HG03045 (cell line): ENCODE measurements around the gene TMEM120A.

Source experiments
- ATAC-seq: cut with Tn5 transposase; IDR thresholded peaks from one replicate; pipeline ENCODE4 v1.9.1; 2021; ENCODE audit warnings: mild to moderate bottlenecking, moderate library complexity; ENCODE audit not compliant: unreplicated experiment

Gene TMEM120A

GRCh38 chr7:75995996-75996395, 1.6 kb upstream of the TMEM120A start:
- no peak for ATAC-seq

DNA sequence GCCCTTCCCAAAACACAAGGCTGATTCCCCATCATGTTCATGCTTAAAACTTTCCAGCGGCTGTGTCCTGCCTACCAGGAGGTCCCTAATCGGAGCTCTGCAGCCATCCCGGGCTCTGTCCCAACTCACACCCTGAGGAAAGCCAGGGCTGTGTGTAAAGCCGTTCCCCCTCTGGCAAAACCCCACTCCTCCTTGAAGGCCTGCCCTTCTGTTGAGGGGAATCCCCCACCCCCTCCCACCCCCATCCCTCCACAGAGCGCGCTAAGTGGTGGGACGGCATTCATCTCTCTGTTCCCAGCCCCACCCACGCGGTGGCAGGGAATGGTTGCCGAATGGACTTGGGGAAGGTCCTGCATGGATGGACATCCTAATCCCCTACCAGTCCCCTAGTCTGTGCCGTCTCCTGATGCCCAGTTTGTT, 667 bp upstream of the TMEM120A start:
- ATAC-seq: no peak

DNA sequence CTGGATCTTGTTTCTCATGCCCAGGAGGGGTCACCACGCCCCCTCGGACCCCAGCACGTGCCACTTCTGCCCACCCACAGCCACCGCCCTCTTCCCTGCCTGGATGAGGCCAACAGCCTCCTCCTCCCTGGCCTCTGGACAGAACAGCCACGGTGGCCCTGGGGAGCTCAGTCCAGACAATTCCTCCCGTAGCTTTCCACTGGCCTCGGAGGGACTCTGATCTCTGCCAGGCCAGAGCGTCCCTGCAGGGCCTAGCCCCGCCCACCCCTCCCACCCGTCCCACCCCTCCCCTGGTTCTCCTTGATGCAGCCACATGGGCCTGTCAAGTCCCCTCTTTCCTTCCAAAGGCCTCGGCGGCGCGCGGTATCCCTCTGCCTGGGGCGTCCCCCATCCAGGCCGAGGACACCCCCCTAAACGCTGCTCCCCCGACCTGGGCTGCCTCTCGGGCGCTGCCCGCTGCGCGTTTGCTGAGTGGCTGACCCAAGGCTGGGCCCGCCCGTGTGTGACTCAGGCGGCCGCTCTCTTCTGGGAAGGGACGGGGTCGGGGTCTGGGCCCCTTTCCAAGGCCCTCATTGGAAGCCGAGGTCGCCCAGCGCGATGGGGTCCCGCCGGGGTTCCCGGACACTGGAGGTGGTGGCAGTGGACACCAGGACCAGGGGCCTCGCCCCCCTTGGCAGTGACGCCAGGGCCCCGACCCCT, 557 bp downstream of the TMEM120A start:
- ATAC-seq: peak; percentile 12

GRCh38 chr7:75992083-75992755, 2.2 kb downstream of the TMEM120A start:
- ATAC-seq: no peak

GRCh38 chr7:75991531-75992082, 2.8 kb downstream of the TMEM120A start:
- ATAC-seq: no peak

- ATAC-seq: no peak
Observed at GRCh38 chr7:75989500-75990388, 4.7 kb downstream of the TMEM120A start.

- ATAC-seq: no peak
Observed at GRCh38 chr7:75988568-75989499, 5.6 kb downstream of the TMEM120A start.

DNA sequence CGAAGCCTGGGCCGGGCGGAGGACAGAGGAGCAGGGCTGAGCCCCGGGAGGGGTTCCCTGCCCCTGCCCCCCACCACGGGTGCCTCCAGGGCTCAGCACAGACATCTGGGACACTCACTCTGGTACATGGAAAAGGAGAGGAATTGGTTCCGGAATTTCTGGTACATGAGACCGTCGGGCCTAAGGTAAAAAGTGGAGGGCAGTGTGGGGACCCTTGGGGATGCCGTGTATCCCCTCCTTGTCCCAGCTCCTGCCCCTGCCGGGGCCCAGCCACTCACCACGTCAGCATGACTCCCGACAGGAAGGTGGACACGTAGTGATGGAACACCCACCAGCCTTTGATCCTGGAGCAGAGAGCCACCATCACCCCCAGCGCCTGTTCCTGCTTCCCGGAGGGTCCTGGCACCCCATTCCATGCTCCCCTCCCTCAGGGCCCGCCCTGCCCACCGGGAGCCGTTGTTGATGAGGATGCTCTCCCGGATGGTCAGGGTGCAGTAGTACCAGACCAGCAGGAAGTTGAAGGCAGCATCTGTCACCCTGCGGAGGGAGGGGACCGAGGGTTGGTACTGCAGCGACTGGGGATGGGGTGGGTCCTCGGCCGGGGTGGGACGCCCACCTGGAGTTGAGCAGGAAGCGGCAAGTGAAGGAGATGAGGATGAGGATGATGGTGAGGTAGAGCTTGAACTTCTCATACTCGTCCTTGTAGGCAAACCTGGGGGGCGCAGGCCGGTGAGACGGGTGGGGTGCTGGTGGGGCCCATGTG, 6.4 kb downstream of the TMEM120A start:
- ATAC-seq: no peak

GRCh38 chr7:75987026-75987804, 7.2 kb downstream of the TMEM120A start:
- no peak for ATAC-seq

- ATAC-seq: no peak
Observed at GRCh38 chr7:75986147-75986781, 8.1 kb downstream of the TMEM120A start.

- ATAC-seq: no peak
Observed at GRCh38 chr7:75985518-75986146, 8.8 kb downstream of the TMEM120A start.

DNA sequence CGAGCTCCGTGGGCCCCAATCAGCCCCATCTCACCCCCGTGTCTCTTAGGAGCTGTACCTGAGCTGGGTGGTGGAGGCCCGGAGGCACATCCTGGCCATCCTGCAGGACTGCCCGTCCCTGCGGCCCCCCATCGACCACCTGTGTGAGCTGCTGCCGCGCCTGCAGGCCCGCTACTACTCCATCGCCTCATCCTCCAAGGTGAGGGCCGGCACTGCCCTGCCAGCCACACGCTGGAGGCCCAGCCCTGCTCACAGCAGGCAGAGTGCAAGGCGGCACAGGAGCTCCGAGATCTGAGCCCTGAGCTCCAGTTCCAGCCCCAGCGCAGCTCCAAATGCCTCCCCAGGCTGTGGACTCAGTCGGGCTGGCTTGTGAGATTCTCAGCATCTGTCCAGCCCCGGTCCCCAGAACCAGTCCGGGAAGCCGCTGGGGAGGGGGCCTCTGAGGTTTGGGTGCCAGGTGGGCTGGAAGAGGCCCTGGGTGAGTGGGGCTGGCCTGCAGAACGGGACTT, 9.3 kb downstream of the TMEM120A start:
- no peak for ATAC-seq

GRCh38 chr7:75984130-75985008, 10.0 kb downstream of the TMEM120A start:
- ATAC-seq: no peak

DNA sequence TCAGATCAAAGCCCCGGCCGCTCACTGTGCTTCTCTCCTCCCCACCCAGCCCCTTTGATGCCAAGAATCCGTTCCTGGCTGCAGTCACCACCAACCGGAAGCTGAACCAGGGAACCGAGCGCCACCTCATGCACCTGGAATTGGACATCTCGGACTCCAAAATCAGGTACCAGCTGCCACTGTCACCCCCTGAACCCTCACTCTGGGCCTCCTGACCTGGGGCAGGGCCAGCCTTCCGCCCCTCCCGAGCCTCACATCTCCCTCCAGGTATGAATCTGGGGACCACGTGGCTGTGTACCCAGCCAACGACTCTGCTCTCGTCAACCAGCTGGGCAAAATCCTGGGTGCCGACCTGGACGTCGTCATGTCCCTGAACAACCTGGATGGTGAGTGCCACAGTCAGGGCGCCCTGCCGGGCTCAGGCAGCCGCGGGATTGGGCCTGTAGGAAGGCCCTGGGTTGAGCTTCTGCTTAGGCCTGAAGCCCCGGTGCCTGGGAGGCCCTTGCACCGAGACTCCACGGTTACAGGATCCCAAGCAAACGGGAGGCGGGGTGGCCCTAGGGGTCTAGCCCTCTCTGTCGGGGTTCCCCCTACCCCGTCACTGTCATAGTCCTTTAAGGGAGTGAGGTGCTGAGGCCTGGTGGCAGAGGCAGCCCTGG, 10.8 kb downstream of the TMEM120A start:
- no peak for ATAC-seq

DNA sequence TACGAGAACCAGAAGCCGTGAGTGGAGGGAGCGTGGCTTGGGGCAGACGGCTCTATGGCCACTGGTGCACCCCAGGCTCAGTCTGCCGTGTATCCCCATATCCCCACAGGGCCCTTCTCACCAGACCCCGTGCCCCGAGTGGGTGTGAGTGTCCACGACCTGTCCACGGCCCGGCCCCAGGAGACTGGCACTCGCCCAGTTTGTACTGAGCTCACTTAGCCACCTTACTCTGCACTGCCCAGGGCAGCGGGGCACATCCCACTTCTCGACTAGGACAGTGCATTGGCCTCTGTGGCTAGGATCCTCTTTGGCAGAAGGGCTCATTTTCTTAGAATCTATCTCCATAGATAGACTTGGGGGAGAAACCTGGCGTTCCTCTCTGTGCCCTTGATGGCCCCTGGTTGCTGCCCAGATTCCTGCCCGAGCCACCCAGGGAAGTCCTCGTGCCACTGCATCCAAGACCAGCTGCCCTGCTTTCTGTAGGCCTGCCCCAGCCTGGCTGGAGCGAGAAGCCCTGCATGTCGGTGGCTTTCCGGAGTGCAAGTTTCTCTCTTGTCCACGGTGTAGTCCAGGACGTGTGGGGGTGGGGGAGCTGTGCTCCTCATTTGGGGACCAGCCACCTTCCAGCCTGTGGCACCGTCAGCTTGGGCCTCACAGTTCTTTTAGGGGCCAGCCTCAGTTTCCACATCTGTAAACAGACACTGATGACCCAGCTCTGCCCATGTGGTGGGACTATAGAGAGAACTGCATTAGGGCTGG, 11.9 kb downstream of the TMEM120A start:
- ATAC-seq: no peak
